GM13977 (cell line): ENCODE results near the gene OMA1.

Experiments used
- DNase-seq: peaks from one replicate; pipeline ENCODE4 v3.0.0; 2012; ENCODE audit warnings: low spot score
- CTCF ChIP-seq: IDR thresholded peaks from 2 replicates; pipeline ENCODE4 v1.5.1; 2012; ENCODE audit warnings: mild to moderate bottlenecking, control low read depth; ENCODE audit not compliant: insufficient read depth; ENCODE audit errors: extremely low read depth, missing control alignments
- in situ Hi-C: fragments of 300-500 bp; cut with MboI; formaldehyde crosslinking; loops from one replicate; pipeline ENCODE4 v1.12.0; 2022; ENCODE audit warnings: low sequenced_read_pairs, low pct_unique_long_range_greater_than_20kb, mixed read lengths, inconsistent platforms; ENCODE audit not compliant: unreplicated experiment

OMA1 gene

GRCh38 chr1:58439946-58440345 is 106.6 kb downstream of the OMA1 start:
- TF ChIP-seq CTCF: no peak
- no peak for DNase-seq
- in situ Hi-C loops: no loop called here

GRCh38 chr1:58438468-58438867 is 108.1 kb downstream of the OMA1 start:
- in situ Hi-C loops: no loop called here
- DNase-seq: no peak
- no peak for TF ChIP-seq CTCF

GRCh38 chr1:58437623-58438022 is 108.9 kb downstream of the OMA1 start:
- in situ Hi-C loops: no loop called here
- no peak for TF ChIP-seq CTCF
- DNase-seq: no peak

- TF ChIP-seq CTCF: no peak
- in situ Hi-C loops: no loop called here
- DNase-seq: no peak
Observed at GRCh38 chr1:58436615-58437297, 109.8 kb downstream of the OMA1 start.

- TF ChIP-seq CTCF: no peak
- in situ Hi-C loops: no loop called here
- DNase-seq: no peak
Observed at GRCh38 chr1:58435376-58435775, 111.2 kb downstream of the OMA1 start.

GRCh38 chr1:58434607-58435006 is 111.9 kb downstream of the OMA1 start:
- DNase-seq: no peak
- no peak for TF ChIP-seq CTCF
- in situ Hi-C loops: no loop called here
